HG03575 (cell line): Measurements from ENCODE around the gene CACNA1A.

Experiments
- ATAC-seq: cut with Tn5 transposase; IDR thresholded peaks from one replicate; pipeline ENCODE4 v1.9.1; 2021; ENCODE audit not compliant: unreplicated experiment, insufficient number of reproducible peaks, low FRiP score; ENCODE audit errors: extremely low read depth

Gene CACNA1A

GRCh38 chr19:13502231-13502630 lies 4.0 kb downstream of the CACNA1A start:
- no peak for ATAC-seq

DNA sequence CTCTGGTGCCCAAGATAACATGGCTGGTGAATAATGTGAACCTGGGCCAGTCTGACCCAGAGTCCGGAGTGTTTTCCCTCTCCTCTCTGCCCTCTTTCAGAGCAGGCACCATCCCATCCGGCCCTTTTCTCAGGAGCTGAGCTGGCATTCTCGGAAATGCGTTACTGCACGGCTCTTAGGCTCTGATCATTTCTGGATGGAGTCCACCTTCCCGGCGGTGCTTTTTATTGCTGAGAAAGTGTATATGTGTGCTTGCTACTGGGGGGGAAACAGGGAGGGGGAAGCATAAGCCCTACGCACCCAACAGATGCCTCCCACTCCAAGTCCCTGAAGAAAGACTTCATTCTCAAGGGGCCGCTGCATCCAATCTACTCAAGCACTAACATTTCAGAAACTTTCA lies 6.6 kb downstream of the CACNA1A start:
- ATAC-seq: no peak

DNA sequence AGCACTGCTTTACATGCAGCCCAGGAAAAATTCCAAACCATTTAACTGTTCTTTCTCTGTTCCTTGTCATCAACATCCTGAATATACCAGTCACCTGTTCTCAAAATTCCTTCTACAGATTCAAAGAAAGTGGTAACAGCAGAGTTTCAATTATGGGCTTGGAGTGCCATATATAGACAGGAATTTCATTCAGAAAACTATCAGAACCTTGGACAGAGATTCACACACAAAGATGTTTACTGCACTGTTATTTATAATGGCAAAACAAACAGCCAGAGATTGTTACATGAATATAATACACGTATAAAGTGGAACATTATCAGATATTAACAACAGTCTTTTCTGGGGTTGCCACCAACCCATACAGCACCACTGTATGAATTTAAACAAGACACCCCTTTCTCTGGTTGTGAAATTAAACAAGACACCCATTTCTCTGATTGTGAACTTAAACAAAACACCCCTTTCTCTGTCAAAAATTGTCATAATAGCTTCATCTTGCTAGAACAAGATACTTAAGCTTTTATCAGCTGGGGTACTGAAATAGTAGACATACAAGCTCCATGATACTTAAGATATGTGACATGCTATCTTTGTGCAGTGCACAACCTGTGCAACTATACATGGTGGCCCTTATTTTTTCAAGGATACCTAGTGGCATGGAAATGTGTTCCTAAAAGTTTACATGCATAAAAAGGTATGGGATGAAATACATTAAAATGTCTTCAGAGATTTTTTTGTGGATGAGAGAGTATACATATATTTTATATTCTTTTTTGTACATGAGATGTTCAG lies 12.6 kb downstream of the CACNA1A start:
- no peak for ATAC-seq

DNA sequence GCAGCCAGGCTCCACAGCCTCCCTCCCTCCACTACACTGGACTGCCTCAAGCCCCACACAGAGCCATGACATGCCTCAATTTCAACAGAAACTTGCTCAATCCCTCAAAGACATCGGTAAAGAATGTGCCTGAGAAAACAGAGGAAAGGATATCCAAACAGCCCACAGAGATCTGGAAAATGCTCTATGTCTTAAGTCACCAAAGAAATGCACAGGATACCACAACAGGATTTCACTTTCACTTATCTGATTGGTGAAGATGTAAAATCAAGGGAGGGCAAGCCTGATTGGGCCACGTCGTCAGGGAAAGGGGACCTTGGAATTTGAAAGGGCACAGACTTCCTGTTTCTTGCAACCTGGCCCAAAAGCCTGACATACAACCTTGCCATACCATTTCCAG lies 14.2 kb downstream of the CACNA1A start:
- ATAC-seq: no peak

DNA sequence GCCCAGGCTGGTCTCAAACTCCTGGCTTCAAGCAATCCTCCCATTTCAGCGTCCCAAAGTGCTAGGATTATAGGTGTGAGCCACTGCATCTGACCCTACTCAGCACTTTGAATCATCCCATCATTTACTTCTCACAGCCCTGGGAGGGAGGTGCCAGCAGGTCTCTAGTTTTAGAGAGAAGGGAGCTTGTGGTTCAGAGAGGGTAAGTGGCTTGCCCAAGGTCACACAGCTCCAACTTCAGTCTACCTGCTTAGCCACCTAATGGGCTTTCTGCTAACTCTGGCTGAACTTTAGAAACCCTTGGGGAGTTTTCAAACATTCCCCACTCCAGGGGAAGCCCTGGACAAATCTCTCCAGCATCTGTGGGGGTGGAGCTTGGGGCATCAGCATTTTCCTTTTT lies 18.3 kb downstream of the CACNA1A start:
- no peak for ATAC-seq

GRCh38 chr19:13484166-13484565 lies 22.1 kb downstream of the CACNA1A start:
- ATAC-seq: no peak

DNA sequence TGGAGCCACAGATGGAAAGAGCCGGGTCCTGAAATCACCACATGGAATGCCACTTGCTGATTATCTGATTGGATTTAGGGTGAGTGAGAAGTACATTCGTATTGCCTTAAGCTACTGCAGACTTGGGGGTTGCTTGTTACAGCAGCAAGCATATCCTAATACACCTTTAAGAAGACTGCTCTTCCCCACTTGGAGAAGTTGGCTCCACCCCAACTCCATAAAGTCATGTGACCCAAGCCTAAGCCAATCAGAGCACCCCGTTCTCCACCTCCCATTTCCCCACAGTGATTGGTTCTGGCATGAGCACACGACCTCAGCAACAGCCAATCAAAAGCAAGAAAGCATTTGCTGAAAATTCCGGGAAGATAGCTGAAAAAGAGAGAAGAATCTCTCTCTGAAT lies 23.1 kb downstream of the CACNA1A start:
- no peak for ATAC-seq

GRCh38 chr19:13478576-13478975 lies 27.7 kb downstream of the CACNA1A start:
- ATAC-seq: no peak

GRCh38 chr19:13476071-13476470 lies 30.2 kb downstream of the CACNA1A start:
- no peak for ATAC-seq

- no peak for ATAC-seq
These were observed 31.2 kb downstream of the CACNA1A start for GRCh38 chr19:13475044-13475443.

DNA sequence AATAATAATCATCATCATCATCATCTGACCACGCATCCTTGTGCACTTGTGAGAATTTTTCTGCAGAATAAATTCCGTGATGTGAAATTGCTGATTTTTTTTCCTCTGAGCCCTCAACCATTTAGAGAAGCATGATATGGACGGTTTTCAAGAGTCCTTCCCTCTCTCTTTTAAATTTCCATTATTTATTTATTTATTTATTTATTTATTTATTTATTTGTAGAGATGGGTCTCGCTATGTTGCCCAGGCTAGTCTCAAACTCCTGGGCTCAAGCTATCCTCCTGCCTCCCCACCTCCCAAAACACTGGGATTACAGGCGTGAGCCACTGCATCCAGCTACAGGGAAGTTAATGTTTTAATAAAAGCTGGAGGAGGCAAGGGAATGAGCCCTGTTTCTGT lies 39.6 kb downstream of the CACNA1A start:
- no peak for ATAC-seq

DNA sequence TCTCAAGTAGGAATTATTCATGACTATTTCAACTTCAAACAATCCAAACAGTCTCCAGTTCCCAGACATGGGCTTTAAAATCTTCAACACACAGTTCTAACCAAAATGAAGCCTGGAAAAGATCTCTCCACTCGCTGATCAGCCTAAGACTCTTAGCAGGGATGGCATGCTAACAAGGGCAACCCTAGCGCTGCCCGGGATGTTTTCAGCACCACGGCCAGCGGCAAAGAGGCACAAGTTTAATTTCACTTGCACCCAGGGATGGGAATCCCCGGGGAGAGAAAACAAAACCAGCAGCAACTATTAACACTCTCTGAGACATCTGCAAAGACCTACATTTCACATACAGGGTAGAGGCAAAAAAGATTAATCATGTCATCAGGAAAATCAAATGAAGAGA lies 43.0 kb downstream of the CACNA1A start:
- ATAC-seq: no peak

GRCh38 chr19:13461536-13461935 lies 44.7 kb downstream of the CACNA1A start:
- no peak for ATAC-seq

GRCh38 chr19:13460045-13460444 lies 46.2 kb downstream of the CACNA1A start:
- no peak for ATAC-seq

DNA sequence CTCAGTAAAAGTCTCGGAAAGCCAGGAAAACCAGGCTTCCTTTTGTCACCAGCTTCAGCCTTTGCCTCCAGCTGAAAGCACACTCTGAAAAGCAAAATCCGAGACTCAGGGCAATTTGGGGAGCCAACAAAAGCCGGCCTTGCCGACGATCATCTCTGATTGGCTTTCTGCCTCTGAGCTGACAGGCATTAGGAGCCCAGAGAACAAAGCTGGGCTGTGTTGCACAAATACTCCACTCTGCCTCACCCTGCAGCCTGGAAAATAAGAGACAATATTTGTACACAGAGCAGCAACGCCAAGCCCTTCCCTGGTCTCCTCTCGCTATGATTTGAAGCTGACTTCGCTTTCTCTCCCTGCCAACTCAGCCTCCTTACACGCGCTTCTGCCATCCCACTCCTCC lies 46.9 kb downstream of the CACNA1A start:
- no peak for ATAC-seq

GRCh38 chr19:13451434-13451995 lies 54.8 kb downstream of the CACNA1A start:
- no peak for ATAC-seq

GRCh38 chr19:13447978-13448377 lies 58.3 kb downstream of the CACNA1A start:
- no peak for ATAC-seq

- no peak for ATAC-seq
These were observed 64.3 kb downstream of the CACNA1A start for GRCh38 chr19:13441810-13442512.

GRCh38 chr19:13437919-13438618 lies 68.2 kb downstream of the CACNA1A start:
- no peak for ATAC-seq

DNA sequence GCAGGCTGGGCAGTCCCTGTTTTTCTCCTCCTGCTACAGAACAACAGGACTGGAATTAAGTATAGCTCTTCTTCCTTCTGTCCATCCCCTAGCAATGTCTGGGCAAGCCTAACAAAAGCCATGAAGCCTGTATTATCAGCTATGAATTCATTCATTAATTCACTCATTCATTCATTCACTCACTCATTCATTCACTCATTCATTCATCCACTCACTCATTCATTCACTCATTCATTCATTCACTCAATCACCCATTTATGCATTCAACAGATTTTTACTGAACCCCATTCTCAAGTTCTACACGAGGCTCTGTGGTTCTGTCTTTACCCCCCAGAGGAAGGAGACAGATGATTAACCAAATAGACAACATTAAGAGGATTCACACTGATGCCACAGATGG lies 69.9 kb downstream of the CACNA1A start:
- ATAC-seq: no peak
